ENCODE measurements around the gene PFKP.
A peak's percentile ranks its signal among the peaks of the same experiment; 100 is the strongest.
"Not testable (repeated sequence)": the region's sequence is repeated elsewhere in the genome, so short reads cannot be mapped to it uniquely, and the experiment has no call there.

The PFKP gene

GRCh38 chr10:3150366-3150765, 83.0 kb downstream of the PFKP start:
- no peak for DNase-seq (ENCODE audit: low read depth in 1 of 2, low spot score in 1 of 2)

GRCh38 chr10:3150961-3151360, 83.6 kb downstream of the PFKP start:
- no peak for DNase-seq (ENCODE audit: low read depth in 1 of 2, low spot score in 1 of 2)

GRCh38 chr10:3151889-3152565, 84.7 kb downstream of the PFKP start:
- DNase-seq (ENCODE audit: low read depth in 1 of 2, low spot score in 1 of 2), result no peak

- DNase-seq (ENCODE audit: low read depth in 1 of 2, low spot score in 1 of 2), result no peak
Measured at GRCh38 chr10:3152566-3152935, 85.2 kb downstream of the PFKP start.

- no peak for DNase-seq (ENCODE audit: low read depth in 1 of 2, low spot score in 1 of 2)
Measured at GRCh38 chr10:3154666-3155065, 87.3 kb downstream of the PFKP start.

- DNase-seq (ENCODE audit: low read depth in 1 of 2, low spot score in 1 of 2), result no peak
Measured at GRCh38 chr10:3159152-3159551, 91.8 kb downstream of the PFKP start.

- DNase-seq (ENCODE audit: low read depth in 1 of 2, low spot score in 1 of 2), result no peak
Measured at GRCh38 chr10:3162533-3162932, 95.2 kb downstream of the PFKP start.

- no peak for DNase-seq (ENCODE audit: low read depth in 1 of 2, low spot score in 1 of 2)
Measured at GRCh38 chr10:3163879-3164278, 96.5 kb downstream of the PFKP start.

- no peak for DNase-seq (ENCODE audit: low read depth in 1 of 2, low spot score in 1 of 2)
Measured at GRCh38 chr10:3165196-3165595, 97.8 kb downstream of the PFKP start.

GRCh38 chr10:3166496-3167290, 99.3 kb downstream of the PFKP start:
- DNase-seq (ENCODE audit: low read depth in 1 of 2, low spot score in 1 of 2), result no peak

GRCh38 chr10:3167611-3168330, 100.4 kb downstream of the PFKP start:
- DNase-seq (ENCODE audit: low read depth in 1 of 2, low spot score in 1 of 2), result no peak

GRCh38 chr10:3169271-3169670, 101.9 kb downstream of the PFKP start:
- no peak for DNase-seq (ENCODE audit: low read depth in 1 of 2, low spot score in 1 of 2)

- DNase-seq (ENCODE audit: low read depth in 1 of 2, low spot score in 1 of 2), result no peak
Measured at GRCh38 chr10:3169673-3170072, 102.3 kb downstream of the PFKP start.

- DNase-seq (ENCODE audit: low read depth in 1 of 2, low spot score in 1 of 2), result not testable (repeated sequence)
Measured at GRCh38 chr10:3171488-3171887, 104.1 kb downstream of the PFKP start.

- peak in 1 of 2 donors; percentile 33 for DNase-seq (ENCODE audit: low read depth in 1 of 2, low spot score in 1 of 2)
Measured at GRCh38 chr10:3172081-3172445, 104.7 kb downstream of the PFKP start.

- peak; percentile 96 to 99 for DNase-seq (ENCODE audit: low read depth in 1 of 2, low spot score in 1 of 2)
Measured at GRCh38 chr10:3172446-3173170, 105.3 kb downstream of the PFKP start, which contains the start of gene PITRM1. PITRM1 (minus strand) TSS chr10:3172782; CDS start chr10:3172772, 10 bp downstream.

GRCh38 chr10:3173171-3173878, 106.0 kb downstream of the PFKP start:
- DNase-seq (ENCODE audit: low read depth in 1 of 2, low spot score in 1 of 2), result no peak

GRCh38 chr10:3178042-3178441, 110.7 kb downstream of the PFKP start:
- no peak for DNase-seq (ENCODE audit: low read depth in 1 of 2, low spot score in 1 of 2)

GRCh38 chr10:3179174-3179573, 111.8 kb downstream of the PFKP start:
- no peak for DNase-seq (ENCODE audit: low read depth in 1 of 2, low spot score in 1 of 2)

- DNase-seq (ENCODE audit: low read depth in 1 of 2, low spot score in 1 of 2), result no peak
Measured at GRCh38 chr10:3180355-3181025, 113.1 kb downstream of the PFKP start.
